SK-N-MC (cell line): ENCODE results near the gene CDH23.

Experiments
- EZH2 ChIP-seq: fragments of 200-600 bp; sonication (generic); IDR thresholded peaks from one replicate; pipeline ENCODE4 v1.6.1; 2017; ENCODE audit warnings: antibody characterized with exemption
- FOXP2 ChIP-seq: optimal IDR thresholded peaks from 2 replicates; pipeline ENCODE3; 2011; ENCODE audit warnings: mild to moderate bottlenecking, moderate library complexity; ENCODE audit not compliant: insufficient read depth; ENCODE audit errors: extremely low read length, control extremely low read depth
- POLR2AphosphoS5 ChIP-seq: IDR thresholded peaks from 2 replicates; pipeline ENCODE4 v1.6.1; 2012; ENCODE audit warnings: mild to moderate bottlenecking, low read depth, low read length, borderline replicate concordance

GRCh38 chr10:71741029-71741428 is 344.3 kb downstream of the CDH23 start:
- no peak for TF ChIP-seq POLR2AphosphoS5
- TF ChIP-seq EZH2, result no peak
- no peak for TF ChIP-seq FOXP2
